Vagina (tissue), 2 donors: ENCODE measurements around the gene FBXO5.

ENCODE experiments used
- POLR2AphosphoS5 ChIP-seq, 2 donors: sonication (generic); formaldehyde crosslinking; IDR thresholded peaks; one replicate each; pipeline ENCODE4 v1.9.0; 2017; ENCODE audit warnings: antibody characterized with exemption in 2 of 2, mild to moderate bottlenecking in 2 of 2, low read depth in 1 of 2; ENCODE audit not compliant: insufficient read depth in 1 of 2
- TF ChIP-seq, protein P1 (sequence below), 3 experiments: fragments of 450-650 bp in 2 of 3; fragments of 200-600 bp in 1 of 3; sonication (generic) in 1 of 3; IDR thresholded peaks; one replicate each; pipeline ENCODE4 v1.5.1; 2017 to 2019; ENCODE audit warnings: antibody characterized with exemption in 3 of 3, mild to moderate bottlenecking in 2 of 3, moderate library complexity in 2 of 3

DNA sequence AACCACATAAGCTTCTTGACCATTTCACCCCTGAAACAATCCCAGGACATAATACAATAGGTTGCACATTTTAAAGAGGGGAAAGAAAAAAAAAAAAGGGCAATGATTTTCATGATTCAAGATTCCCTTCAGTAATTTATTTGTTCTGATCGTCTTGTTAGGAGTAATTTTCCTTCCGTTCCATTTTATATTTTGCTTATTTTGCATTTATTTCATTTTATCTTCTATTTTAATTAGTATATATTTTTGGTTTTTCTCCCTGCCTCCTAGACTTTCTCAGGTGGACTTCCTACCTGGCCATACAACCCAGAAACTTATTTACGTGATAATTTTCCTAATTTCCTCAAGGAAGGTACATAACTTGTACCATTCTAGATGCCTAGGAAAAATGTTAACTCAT, 32.6 kb downstream of the FBXO5 start:
- TF ChIP-seq, protein P1, sequence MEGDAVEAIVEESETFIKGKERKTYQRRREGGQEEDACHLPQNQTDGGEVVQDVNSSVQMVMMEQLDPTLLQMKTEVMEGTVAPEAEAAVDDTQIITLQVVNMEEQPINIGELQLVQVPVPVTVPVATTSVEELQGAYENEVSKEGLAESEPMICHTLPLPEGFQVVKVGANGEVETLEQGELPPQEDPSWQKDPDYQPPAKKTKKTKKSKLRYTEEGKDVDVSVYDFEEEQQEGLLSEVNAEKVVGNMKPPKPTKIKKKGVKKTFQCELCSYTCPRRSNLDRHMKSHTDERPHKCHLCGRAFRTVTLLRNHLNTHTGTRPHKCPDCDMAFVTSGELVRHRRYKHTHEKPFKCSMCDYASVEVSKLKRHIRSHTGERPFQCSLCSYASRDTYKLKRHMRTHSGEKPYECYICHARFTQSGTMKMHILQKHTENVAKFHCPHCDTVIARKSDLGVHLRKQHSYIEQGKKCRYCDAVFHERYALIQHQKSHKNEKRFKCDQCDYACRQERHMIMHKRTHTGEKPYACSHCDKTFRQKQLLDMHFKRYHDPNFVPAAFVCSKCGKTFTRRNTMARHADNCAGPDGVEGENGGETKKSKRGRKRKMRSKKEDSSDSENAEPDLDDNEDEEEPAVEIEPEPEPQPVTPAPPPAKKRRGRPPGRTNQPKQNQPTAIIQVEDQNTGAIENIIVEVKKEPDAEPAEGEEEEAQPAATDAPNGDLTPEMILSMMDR (IDR thresholded peaks at IDR 0.05): no peak
- no peak for TF ChIP-seq POLR2AphosphoS5 (IDR thresholded peaks at IDR 0.05; ENCODE audit: insufficient read depth in 1 of 2, low read depth in 1 of 2)
